Stimulated activated CD4-positive, alpha-beta T cell treated with anti-CD3 and anti-CD28 coated beads, Interleukin-15, amount 100 ng/mL, for 1 hour (primary cell): ENCODE data around the gene ANKRD29.

Experiments
- DNase-seq, 2 donors: peaks; one replicate each; pipeline ENCODE4 v3.0.0-alpha.2; 2020; ENCODE audit warnings: low read depth in 1 of 2, low spot score in 1 of 2

The ANKRD29 gene

GRCh38 chr18:23684515-23685197, 21.9 kb upstream of the ANKRD29 start:
- no peak for DNase-seq

GRCh38 chr18:23683671-23684070, 21.0 kb upstream of the ANKRD29 start:
- no peak for DNase-seq

- no peak for DNase-seq
Measured at GRCh38 chr18:23683155-23683554, 20.4 kb upstream of the ANKRD29 start.

GRCh38 chr18:23682472-23682871, 19.8 kb upstream of the ANKRD29 start:
- DNase-seq, result no peak

- DNase-seq, result no peak
Measured at GRCh38 chr18:23682045-23682444, 19.3 kb upstream of the ANKRD29 start.

GRCh38 chr18:23675896-23676295, 13.2 kb upstream of the ANKRD29 start:
- no peak for DNase-seq

- DNase-seq, result no peak
Measured at GRCh38 chr18:23675236-23675635, 12.5 kb upstream of the ANKRD29 start.

- DNase-seq, result no peak
Measured at GRCh38 chr18:23673725-23674124, 11.0 kb upstream of the ANKRD29 start.

GRCh38 chr18:23671564-23671963, 8.9 kb upstream of the ANKRD29 start:
- no peak for DNase-seq

GRCh38 chr18:23669804-23670405, 7.2 kb upstream of the ANKRD29 start:
- DNase-seq, result no peak

- DNase-seq, result no peak
Measured at GRCh38 chr18:23669202-23669766, 6.6 kb upstream of the ANKRD29 start.

- DNase-seq, result no peak
Measured at GRCh38 chr18:23668731-23669130, 6.0 kb upstream of the ANKRD29 start.

GRCh38 chr18:23667114-23667513, 4.4 kb upstream of the ANKRD29 start:
- DNase-seq, result no peak

GRCh38 chr18:23664674-23665073, 2.0 kb upstream of the ANKRD29 start:
- DNase-seq, result no peak

- DNase-seq, result no peak
Measured at GRCh38 chr18:23661735-23662308, 889 bp downstream of the ANKRD29 start.

- DNase-seq, result no peak
Measured at GRCh38 chr18:23658285-23658684, 4.4 kb downstream of the ANKRD29 start.

GRCh38 chr18:23652232-23652631, 10.5 kb downstream of the ANKRD29 start:
- DNase-seq, result no peak

GRCh38 chr18:23650968-23651927, 11.5 kb downstream of the ANKRD29 start:
- no peak for DNase-seq

- DNase-seq, result no peak
Measured at GRCh38 chr18:23648940-23649607, 13.6 kb downstream of the ANKRD29 start.

- no peak for DNase-seq
Measured at GRCh38 chr18:23648456-23648855, 14.3 kb downstream of the ANKRD29 start.

GRCh38 chr18:23646282-23646681, 16.4 kb downstream of the ANKRD29 start:
- no peak for DNase-seq
